T-helper 2 cell treated with Interferon-gamma antibody and Interleukin-4, amounts not matched to agents 100 ng/mL and 5 ng/mL, for 36 hours (primary cell): ENCODE data around the gene AHRR. TPM values are rescaled to one million over a fixed set of nuclear protein-coding genes. Genes with fewer than 3 reads are reported as not detected.

Source experiments
- intact Hi-C: fragments of 100-400 bp; cut with micrococcal nuclease; formaldehyde crosslinking; loops from one replicate; pipeline ENCODE4 v1.15.1; 2023
- total RNA-seq: library from RNA; stranded (reverse); gene quantifications from 2 replicates; pipeline ENCODE4 v1.2.3, GENCODE V29; 2022

The AHRR gene
- total RNA-seq, 1 donor from 2014 or later, result 39.4 TPM

- intact Hi-C loops, result no loop called here
Measured at GRCh38 chr5:452978-453710, 131.6 kb downstream of the AHRR start.

- intact Hi-C loops, result no loop called here
Measured at GRCh38 chr5:453725-454481, 132.4 kb downstream of the AHRR start.

GRCh38 chr5:454936-455335 is 133.4 kb downstream of the AHRR start:
- intact Hi-C loops, result no loop called here

- intact Hi-C loops, result no loop called here
Measured at GRCh38 chr5:455806-456205, 134.3 kb downstream of the AHRR start.

- intact Hi-C loops, result no loop called here
Measured at GRCh38 chr5:456351-457194, 135.1 kb downstream of the AHRR start.

GRCh38 chr5:457195-457961 is 135.9 kb downstream of the AHRR start:
- intact Hi-C loops, result no loop called here

- intact Hi-C loops, result no loop called here
Measured at GRCh38 chr5:458547-459353, 137.2 kb downstream of the AHRR start.

GRCh38 chr5:459562-460272 is 138.2 kb downstream of the AHRR start:
- intact Hi-C loops, result no loop called here

- intact Hi-C loops, result no loop called here
Measured at GRCh38 chr5:460273-460625, 138.7 kb downstream of the AHRR start.

- intact Hi-C loops, result no loop called here
Measured at GRCh38 chr5:462051-462481, 140.6 kb downstream of the AHRR start.

GRCh38 chr5:463301-463700 is 141.8 kb downstream of the AHRR start:
- intact Hi-C loops, result no loop called here

GRCh38 chr5:463952-464351 is 142.4 kb downstream of the AHRR start:
- intact Hi-C loops, result no loop called here

GRCh38 chr5:464446-464842 is 142.9 kb downstream of the AHRR start:
- intact Hi-C loops, result no loop called here

GRCh38 chr5:464843-465590 is 143.5 kb downstream of the AHRR start:
- intact Hi-C loops, result no loop called here

GRCh38 chr5:465591-466403 is 144.3 kb downstream of the AHRR start:
- intact Hi-C loops, result no loop called here

- intact Hi-C loops, result no loop called here
Measured at GRCh38 chr5:466661-467310, 145.3 kb downstream of the AHRR start.

GRCh38 chr5:468401-468800 is 146.9 kb downstream of the AHRR start:
- intact Hi-C loops, result no loop called here
